Stimulated activated CD8-positive, alpha-beta memory T cell treated with anti-CD3 and anti-CD28 coated beads, Interleukin-15, amount 100 ng/mL, for 24 hours (primary cell): ENCODE data around the gene DVL1.
A peak's percentile ranks its signal among the peaks of the same experiment; 100 is the strongest.

Experiments
- DNase-seq: peaks from one replicate; pipeline ENCODE4 v3.0.0-alpha.2; 2020; ENCODE audit warnings: low read depth

The DVL1 gene

DNA sequence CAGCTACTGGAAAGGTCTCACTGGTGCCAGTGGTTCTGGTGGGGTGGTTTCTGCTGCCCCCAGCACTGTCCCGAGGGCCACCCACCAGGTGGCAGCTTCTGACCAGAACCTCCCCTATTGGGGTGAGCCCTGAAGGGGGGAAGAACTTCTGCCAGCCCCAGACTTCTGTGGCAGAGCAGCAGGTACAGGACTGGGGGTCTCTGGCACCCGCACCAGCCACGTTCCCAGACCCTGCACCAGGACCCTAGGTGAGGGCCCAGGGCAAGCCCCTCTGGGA lies 39.2 kb downstream of the DVL1 start:
- no peak for DNase-seq

- DNase-seq, result no peak
Observed at GRCh38 chr1:1309251-1310108, 39.7 kb downstream of the DVL1 start.

- DNase-seq, result no peak
Observed at GRCh38 chr1:1308756-1309250, 40.4 kb downstream of the DVL1 start.

DNA sequence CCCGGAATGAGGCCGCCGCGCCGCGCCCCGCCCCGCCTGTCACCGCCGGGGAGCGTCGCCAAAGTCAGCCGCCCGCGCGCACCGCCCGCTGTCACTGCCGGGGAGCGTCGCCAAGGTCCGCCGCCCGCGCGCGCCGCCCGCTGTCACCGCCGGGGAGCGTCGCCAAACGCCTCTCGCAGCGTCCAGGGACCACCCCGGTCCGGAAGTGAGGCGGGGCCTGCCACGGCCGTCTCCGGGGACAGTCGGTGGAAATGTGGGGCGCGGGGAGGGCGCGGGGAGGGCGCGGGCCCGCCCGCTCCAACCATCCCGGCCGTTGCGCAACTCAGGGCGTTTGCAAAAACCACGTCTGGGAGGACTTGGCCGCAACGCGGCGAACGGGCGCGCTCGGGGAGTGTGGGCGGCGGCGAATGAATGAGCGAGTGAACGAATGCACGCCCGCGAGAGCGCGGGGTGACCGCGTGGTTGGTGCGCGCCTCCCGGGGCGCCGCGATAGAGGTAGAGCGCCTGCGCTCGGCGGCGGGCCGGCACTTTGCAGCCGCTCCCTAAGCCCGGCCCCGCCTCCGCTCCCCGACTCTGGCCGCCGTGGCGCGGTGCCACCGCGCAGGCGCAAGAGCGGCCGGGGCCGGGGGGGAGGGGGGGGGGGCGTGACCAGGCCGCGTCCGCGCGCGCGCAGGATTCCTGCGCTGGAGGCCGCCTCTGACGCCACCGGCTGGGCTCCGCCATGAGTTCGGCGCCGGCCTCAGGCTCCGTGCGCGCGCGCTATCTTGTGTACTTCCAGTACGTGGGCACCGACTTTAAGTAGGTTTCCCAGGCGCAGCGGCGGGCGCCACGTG lies 41.1 kb downstream of the DVL1 start, which contains the start of the genes ACAP3 and PUSL1:
ACAP3 (minus strand) TSS at position 8 of the 833 bp plus-strand sequence. CDS start 115 bp downstream, outside the sequence.
PUSL1 (plus strand) TSS at position 675 of the 833 bp plus-strand sequence; CDS start at position 722, 47 bp downstream.
- DNase-seq, result peak; percentile 72

DNA sequence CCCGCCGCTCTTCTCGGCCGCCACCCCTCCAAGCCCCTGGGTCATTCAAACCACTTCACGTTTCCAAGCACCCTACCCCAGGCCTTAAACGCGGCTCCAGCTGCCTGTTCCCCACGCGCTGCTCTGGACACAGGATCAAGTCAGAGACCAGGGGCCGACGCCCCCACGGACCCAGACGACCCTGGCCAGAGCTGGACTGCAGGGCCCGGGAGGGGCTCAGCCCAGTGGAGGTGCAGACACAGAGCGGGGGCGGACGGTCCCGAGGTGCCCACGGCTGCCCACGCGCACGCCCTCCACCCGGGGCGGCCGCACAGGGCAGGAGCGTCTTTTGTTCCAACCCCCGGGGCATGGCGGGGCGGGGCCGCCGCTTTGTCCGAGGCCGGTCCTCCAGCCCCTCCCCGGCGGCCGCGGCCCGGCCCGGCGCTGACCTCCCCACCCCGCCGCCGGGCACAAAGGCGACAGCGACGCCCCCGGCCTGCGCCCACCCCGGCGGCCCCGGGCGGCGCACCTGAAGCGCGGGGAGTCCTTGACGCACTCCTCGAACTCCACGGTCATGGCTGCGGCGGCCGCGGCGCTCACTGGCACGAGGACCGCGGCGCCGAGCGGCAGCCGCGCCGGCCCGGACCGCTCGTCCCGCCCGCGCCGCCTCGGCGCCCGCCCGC lies 41.8 kb downstream of the DVL1 start:
- DNase-seq, result no peak

- DNase-seq, result no peak
Observed at GRCh38 chr1:1306661-1307260, 42.5 kb downstream of the DVL1 start.

GRCh38 chr1:1306070-1306660 lies 43.1 kb downstream of the DVL1 start:
- no peak for DNase-seq

DNA sequence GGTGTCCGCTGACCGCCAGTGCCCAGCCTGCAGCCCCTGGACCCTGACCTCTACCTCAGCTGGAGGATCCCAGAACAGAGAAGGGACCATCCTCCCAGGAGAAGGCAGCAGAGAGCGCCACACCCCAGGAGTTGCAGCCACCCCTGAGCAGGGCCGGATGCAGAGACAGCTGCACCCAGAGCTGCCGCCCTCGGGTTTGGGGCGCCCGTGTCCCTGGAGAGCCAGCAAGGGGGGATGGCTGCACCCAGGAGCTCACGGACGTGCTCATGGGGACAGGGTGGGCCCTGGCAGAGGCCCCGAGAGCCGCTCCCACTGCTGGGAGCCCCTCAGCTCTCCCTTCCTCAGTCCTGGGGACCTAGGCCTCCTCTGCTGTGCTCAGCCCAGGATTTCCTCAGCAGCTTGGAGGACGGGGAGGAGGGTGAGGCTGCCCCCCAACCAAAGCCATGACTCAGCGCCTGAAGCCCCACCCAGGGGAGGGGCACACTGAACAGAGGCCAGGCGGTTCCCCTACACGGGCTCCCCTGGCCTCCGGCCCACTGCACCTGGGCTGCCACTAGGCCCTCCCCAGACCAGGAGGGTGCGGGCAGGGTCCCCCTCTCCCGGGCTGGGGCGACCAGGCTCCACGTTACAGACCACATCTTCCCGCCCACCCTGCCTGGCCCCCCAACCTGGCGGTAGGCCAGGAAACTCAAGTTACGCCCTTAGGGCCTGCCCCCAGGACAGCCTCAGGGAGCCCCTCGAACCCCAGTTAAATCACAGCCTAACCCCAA lies 43.7 kb downstream of the DVL1 start:
- DNase-seq, result no peak

DNA sequence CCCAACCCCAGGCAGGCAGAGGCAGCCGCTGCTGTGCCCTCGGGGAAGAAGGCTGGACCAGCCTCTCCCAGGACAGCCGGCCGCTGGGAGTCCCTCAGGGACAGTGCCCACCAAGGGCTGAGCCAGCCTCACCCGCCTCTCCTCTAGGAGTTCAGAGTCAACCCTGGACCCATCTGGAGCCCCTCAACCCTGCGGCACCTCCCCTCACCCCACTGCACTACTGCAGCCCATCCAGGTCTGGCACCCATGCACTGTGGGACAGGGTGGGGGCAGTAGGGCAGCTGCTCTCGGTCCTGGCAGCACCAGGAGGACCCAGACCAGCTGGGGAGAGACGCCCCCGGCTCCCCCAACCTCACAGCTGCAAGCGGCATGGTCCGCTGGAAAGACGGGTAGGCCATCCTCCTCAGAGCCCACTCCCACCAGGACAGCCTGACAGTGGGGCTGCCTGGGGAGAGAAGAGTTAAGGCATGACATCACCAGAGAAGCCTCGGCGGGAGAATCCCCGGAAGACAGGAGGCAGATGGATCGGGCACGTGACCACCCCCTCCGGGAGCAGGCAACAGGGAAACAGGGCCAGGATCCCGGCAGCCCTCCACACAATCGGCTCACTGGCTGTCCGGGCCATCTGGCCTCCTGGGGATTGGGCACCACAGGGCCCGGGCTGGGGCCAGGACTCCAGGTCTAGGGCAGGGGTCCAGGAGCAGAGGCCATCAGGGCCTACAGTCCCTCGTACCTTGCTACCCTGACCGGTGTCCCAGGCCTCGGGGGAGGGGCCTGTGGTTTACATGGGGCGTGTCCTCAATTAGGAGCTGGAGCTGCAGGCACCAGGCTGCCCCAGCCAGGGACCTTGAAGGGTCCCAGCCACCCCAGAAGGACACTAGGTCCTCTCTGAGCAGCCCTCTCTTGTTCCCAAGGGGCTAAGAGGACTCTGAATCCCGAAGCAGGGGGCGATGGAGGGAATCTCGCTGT lies 44.6 kb downstream of the DVL1 start:
- DNase-seq, result no peak

DNA sequence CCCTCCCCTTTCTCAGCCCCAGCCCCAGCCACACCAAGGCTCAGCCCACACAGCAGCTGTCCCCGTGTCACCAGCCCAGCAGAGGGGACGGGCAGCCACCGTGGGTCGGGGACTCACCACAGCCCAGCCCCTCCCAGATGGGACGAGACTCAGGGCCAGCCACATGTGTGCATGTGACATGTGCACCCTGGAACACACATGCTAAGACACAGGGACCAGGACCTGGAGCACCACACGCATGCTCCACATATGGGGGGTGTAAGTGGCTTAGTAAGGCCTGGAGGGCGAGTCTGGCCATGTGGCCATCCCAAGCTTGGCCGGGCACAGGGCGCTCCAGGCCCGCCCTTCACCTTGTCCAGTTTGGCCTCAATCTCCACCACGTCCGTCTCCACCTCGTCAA lies 45.5 kb downstream of the DVL1 start:
- DNase-seq, result no peak

- DNase-seq, result no peak
Observed at GRCh38 chr1:1302951-1303509, 46.2 kb downstream of the DVL1 start.

DNA sequence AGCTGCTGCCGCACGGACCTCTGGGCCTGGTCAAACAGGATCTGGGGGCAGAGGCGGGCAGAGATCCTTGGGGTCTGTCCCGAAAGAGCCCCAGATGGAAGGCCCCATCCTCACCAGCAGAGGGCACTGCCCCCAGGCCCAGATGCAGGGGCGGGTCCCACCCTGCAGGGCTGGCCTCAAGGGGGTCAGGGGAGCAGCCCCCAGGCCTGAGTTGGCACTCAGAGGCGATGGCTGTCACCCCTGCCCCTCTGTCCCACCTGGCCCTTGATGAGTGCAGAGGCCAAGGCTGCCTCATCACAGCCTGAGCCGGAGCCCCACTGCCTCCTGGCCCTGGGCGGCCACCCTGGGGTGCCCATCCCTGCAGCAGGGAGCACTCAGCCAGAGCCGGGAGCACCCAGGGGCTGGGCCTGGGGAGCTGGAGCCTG lies 47.2 kb downstream of the DVL1 start:
- DNase-seq, result no peak

- DNase-seq, result no peak
Observed at GRCh38 chr1:1300352-1300739, 48.9 kb downstream of the DVL1 start.

DNA sequence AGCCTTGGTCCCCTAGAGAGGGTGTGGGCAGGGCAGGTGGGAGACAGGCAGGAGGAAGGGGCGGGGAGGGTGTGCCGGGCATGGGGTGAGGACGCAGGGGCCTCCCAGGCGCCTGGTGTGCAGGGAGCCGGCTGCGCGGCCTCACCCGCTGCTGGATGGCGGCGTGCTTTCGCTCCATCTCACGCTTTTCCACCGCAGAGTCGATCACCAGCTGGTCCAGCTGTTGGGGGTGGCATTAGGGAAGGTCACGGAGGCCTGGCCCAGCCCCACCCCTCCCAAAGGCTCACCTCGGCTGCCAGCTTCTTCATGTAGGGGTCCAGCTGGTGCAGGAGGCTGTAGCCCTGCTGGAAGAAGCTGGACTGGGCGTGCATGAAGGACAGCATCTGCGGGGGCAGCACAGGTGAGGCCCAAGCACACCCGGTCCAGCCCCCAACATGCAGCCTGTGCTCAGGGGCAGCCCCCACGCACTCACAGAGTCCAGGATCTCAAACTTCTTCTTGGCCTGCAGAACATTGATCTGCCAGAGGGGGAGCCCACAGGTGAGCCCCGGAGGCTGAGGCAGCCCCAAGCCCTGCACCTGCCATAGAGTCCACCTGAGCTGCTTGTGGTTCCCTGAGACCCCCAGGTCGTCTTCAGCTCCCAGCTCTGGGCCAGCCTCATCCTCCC lies 49.4 kb downstream of the DVL1 start:
- DNase-seq, result no peak

DNA sequence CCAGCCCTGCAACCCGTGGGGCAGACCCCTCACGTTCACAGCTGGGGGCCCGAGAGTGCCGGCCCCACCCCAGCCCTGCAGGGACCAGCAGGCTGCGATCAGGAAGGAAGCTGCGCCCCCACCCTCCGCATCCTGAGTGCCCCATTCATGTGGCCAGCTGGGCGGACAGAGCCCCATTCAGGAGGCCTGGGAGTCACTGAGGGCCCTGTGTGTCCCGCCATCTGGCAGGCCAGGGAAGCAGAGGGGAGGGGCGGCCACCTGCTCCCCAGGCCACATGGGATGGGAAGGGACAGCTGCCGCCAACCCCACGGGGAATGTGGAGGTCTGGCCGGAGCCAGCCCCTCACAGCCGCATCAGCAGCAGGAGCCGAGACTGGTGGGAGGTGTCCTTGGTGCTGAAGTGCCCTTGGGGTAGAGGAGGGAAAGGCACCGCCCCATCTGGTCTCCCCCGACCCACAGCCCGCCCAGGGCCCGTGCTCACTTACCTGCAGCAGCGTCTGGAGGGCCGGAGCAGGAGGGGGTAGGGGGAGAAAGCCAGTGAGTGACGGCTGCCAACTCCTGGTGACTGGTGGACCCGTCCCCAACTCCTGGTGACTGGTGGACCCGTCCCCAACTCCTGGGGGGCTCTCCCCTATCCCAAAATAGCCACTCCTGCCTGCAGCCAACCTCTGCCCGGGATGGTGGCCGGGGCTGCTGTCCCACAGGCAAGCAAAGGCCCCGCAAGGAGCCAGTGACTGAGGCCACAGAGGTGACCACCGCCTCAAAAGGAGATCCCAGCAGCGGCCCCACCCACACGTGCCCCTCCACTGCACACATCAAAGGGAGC lies 50.1 kb downstream of the DVL1 start:
- DNase-seq, result no peak

- DNase-seq, result no peak
Observed at GRCh38 chr1:1297802-1298424, 51.3 kb downstream of the DVL1 start.
